Breast epithelium (tissue), 4 donors: ENCODE measurements around the gene FBXO7. TPM values are rescaled to one million over a fixed set of nuclear protein-coding genes. Genes with fewer than 3 reads are reported as not detected.

Experiments used
- DNase-seq, 2 donors: peaks; one replicate each; pipeline ENCODE4 v3.0.0-alpha.2; 2019; ENCODE audit warnings: low spot score in 2 of 2
- H3K27ac ChIP-seq, 2 donors: fragments of 200-600 bp; sonication (generic) in 1 of 2; one replicate each; pipeline ENCODE4 v1.5.1; 2016 to 2019; ENCODE audit warnings: mild to moderate bottlenecking in 1 of 2
- H3K27me3 ChIP-seq, 2 donors: fragments of 200-600 bp; sonication (generic) in 1 of 2; one replicate each; pipeline versions ENCODE4 v1.5.1 to v1.6.0; 2017 to 2019; ENCODE audit warnings: control low read depth in 1 of 2, mild to moderate bottlenecking in 1 of 2
- H3K36me3 ChIP-seq: fragments of 200-600 bp; one replicate; pipeline ENCODE4 v1.5.1; 2019
- H3K4me1 ChIP-seq, 2 donors: fragments of 200-600 bp; sonication (generic); one replicate each; pipeline ENCODE4 v1.5.1; 2016 to 2019; ENCODE audit warnings: control low read depth in 1 of 2
- H3K4me3 ChIP-seq, 3 donors: fragments of 200-600 bp; sonication (generic); 1 replicate in 2 of 3; 2 replicates in 1 of 3; pipeline ENCODE4 v1.5.1; 2016 to 2019; ENCODE audit warnings: mild to moderate bottlenecking in 3 of 3, moderate library complexity in 2 of 3
- H3K9me3 ChIP-seq, 2 donors: fragments of 200-600 bp; sonication (generic) in 1 of 2; one replicate each; pipeline ENCODE4 v1.5.1; 2016 to 2019; ENCODE audit warnings: control low read depth in 1 of 2
- POLR2A ChIP-seq: fragments of 450-650 bp; IDR thresholded peaks from one replicate; pipeline ENCODE4 v1.6.1; 2016; ENCODE audit warnings: antibody characterized with exemption, mild to moderate bottlenecking, moderate library complexity
- POLR2AphosphoS5 ChIP-seq, 3 donors: sonication (generic); formaldehyde crosslinking; IDR thresholded peaks; one replicate each; pipeline ENCODE4 v1.6.1; 2017; ENCODE audit warnings: antibody characterized with exemption in 3 of 3
- intact Hi-C: fragments of 100-400 bp; cut with DNase I; formaldehyde crosslinking; loops from one replicate; pipeline ENCODE4 v1.15.1; 2023; ENCODE audit warnings: low total_unique reads
- total RNA-seq, 3 donors: library from RNA; depleted of rRNA; stranded (reverse); fragments of >200 nt; gene quantifications; one replicate each; pipeline ENCODE4 v1.1.0, GENCODE V29; 2016
- TF ChIP-seq, protein P1 (sequence below), 3 donors: fragments of 450-650 bp; IDR thresholded peaks; one replicate each; pipeline ENCODE4 v1.5.1; 2016 to 2017; ENCODE audit warnings: antibody characterized with exemption in 3 of 3, mild to moderate bottlenecking in 3 of 3, moderate library complexity in 3 of 3

FBXO7 gene
- total RNA-seq, 3 donors from 2014 or later, result 73.7 to 119 (median 107) TPM

DNA sequence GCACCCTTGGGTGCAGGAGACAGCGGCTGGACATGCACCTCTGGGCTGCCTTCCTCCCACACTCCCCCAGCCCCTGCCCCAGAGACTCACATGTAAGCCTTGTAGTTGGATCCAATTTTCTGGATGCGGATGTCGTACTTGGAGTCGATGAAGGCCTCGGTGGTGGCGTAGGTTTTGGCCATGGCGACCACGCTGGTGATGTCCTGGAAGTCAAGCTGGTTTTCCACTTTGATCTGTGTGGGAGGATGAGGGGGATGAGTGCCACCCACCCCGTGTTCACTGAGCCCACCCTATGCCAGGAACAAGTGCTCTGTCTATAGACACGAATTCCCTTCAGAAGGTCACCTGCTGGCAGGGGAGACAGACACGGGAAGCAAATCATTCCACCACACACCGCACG, 66.9 kb downstream of the FBXO7 start:
- Histone ChIP-seq H3K27me3 (no peaks in the 10 kb centered on the region), H3K27ac (no peak overlapping the region), H3K9me3 (no peaks in the 10 kb centered on the region), H3K4me3 (no peak overlapping the region), H3K4me1 (peaks cover 0 to 2% of the 10 kb centered on the region in 2 donors), H3K36me3 (no peaks in the 10 kb centered on the region)
- DNase-seq, result no peak
- TF ChIP-seq, protein P1, sequence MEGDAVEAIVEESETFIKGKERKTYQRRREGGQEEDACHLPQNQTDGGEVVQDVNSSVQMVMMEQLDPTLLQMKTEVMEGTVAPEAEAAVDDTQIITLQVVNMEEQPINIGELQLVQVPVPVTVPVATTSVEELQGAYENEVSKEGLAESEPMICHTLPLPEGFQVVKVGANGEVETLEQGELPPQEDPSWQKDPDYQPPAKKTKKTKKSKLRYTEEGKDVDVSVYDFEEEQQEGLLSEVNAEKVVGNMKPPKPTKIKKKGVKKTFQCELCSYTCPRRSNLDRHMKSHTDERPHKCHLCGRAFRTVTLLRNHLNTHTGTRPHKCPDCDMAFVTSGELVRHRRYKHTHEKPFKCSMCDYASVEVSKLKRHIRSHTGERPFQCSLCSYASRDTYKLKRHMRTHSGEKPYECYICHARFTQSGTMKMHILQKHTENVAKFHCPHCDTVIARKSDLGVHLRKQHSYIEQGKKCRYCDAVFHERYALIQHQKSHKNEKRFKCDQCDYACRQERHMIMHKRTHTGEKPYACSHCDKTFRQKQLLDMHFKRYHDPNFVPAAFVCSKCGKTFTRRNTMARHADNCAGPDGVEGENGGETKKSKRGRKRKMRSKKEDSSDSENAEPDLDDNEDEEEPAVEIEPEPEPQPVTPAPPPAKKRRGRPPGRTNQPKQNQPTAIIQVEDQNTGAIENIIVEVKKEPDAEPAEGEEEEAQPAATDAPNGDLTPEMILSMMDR (IDR thresholded peaks at IDR 0.05), result no peak
- TF ChIP-seq POLR2AphosphoS5 (IDR thresholded peaks at IDR 0.05), result no peak
- TF ChIP-seq POLR2A, result no peak
- intact Hi-C loops, result no loop called here

DNA sequence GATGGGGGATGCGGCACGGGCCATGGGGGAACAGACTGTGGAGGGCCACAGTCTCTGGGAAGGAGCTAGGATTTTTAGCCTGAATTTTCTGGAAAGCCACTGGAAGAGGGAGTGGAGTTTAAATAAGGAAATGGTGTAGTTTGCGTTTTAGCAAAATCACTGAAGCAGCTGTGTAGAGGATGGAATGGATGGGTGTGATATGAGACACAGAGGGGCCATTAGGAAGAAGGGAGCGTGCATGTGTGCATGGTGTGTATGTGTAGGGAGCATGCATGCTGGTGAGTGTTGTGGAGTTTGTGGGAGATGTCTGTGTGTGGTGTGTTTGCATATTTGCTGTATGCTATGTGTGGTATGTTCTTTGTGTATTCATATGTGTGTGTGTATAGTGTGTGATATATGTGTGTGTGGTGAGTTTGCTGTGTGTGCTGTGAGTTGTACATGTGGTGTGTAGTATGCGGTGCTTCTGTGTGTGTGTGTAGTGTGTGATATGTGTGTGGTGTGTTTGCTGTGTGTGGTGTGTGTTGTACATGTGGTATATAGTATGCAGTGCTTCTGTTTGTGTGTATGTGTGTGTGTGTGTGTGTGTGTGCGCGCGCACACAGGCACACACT, 67.6 kb downstream of the FBXO7 start:
- no peaks in the 10 kb centered on the region for H3K9me3 ChIP-seq
- no peaks in the 10 kb centered on the region for H3K27me3 ChIP-seq
- H3K4me3 ChIP-seq, result no peak overlapping the region
- intact Hi-C loops, result no loop called here
- TF ChIP-seq POLR2AphosphoS5 (IDR thresholded peaks at IDR 0.05), result no peak
- no peak for TF ChIP-seq POLR2A
- TF ChIP-seq, protein P1 (IDR thresholded peaks at IDR 0.05), result no peak
- no peaks in the 10 kb centered on the region for H3K36me3 ChIP-seq
- no peak for DNase-seq
- peaks cover 0 to 3% of the 10 kb centered on the region in 2 donors for H3K4me1 ChIP-seq
- H3K27ac ChIP-seq, result peak overlapping the region in 1 of 2 donors; percentile 87

DNA sequence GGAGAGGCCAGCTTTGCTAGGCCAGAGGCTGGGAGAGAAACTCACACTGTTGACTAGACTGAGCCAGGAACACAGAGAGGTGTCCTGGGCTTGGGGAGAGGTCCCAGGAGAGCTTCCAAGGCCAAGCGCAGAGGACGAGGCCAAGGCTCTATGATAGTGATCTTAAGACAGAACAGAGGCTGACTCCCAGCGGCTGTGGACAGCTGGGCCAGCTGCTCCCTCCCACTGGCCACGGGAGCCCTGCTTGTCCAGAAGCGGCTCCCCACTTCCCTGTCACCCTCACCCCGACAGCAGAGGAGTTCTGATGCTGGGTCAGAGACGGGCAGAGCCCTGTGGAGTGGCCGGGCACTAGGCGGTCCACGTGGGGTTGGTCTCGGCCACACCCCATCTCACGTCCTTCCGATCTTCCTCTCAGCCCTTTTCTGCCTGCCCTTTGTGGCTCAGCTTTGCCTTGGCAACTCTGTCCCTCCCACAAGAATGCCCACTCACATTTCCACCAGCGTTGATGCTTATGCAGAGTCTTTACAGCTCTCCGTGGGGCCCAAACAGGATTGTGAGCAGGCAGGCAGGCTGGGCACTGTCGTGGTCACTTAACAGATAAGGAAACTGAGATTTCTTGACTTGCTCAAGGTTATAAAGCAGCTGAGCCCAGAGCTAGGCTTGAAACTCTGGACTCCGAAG, 68.2 kb downstream of the FBXO7 start:
- peaks cover 0 to 3% of the 10 kb centered on the region in 2 donors for H3K4me1 ChIP-seq
- no peak for TF ChIP-seq POLR2AphosphoS5 (IDR thresholded peaks at IDR 0.05)
- TF ChIP-seq POLR2A, result no peak
- TF ChIP-seq, protein P1 (IDR thresholded peaks at IDR 0.05), result no peak
- intact Hi-C loops, result no loop called here
- no peaks in the 10 kb centered on the region for H3K9me3 ChIP-seq
- H3K36me3 ChIP-seq, result no peaks in the 10 kb centered on the region
- H3K27me3 ChIP-seq, result no peaks in the 10 kb centered on the region
- H3K27ac ChIP-seq, result peak overlapping the region; percentile 48 to 87
- no peak for DNase-seq
- H3K4me3 ChIP-seq, result no peak overlapping the region

DNA sequence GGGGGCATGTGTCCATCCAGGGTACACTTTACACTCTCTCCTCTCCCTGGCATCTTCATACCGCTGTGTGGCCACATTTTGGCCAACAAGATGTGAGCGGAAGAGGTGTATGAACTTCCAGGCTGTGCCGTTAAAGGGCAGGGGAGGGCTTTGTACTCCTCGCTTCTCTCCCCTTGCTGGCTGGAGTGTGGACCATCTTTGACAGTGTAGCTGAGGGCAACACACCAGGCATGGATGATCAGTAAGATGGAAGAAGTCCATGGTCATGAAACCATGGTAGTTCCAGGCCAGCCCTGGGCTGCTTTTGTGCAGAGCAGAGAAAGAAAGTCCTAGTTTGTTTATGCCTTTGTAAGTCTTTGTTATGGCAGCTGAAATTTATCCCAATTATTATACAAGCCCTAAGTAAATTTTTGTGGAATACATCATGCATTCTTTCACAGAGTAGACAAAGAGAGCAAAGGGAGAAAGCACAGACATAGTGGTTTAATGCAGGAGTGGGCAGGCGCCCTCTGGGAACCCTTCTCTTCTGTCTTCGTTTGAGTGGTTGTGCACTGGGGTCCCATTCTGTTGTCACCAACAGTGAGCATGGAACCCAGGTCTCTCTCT, 70.4 kb downstream of the FBXO7 start:
- no peak for TF ChIP-seq POLR2AphosphoS5 (IDR thresholded peaks at IDR 0.05)
- TF ChIP-seq, protein P1 (IDR thresholded peaks at IDR 0.05), result no peak
- no peaks in the 10 kb centered on the region for H3K9me3 ChIP-seq
- intact Hi-C loops, result no loop called here
- H3K4me3 ChIP-seq, result no peak overlapping the region
- peak overlapping the region in 1 of 2 donors; percentile 55 for H3K27ac ChIP-seq
- no peaks in the 10 kb centered on the region for H3K27me3 ChIP-seq
- no peak for DNase-seq
- no peaks in the 10 kb centered on the region for H3K36me3 ChIP-seq
- peaks cover 0 to 3% of the 10 kb centered on the region in 2 donors for H3K4me1 ChIP-seq

DNA sequence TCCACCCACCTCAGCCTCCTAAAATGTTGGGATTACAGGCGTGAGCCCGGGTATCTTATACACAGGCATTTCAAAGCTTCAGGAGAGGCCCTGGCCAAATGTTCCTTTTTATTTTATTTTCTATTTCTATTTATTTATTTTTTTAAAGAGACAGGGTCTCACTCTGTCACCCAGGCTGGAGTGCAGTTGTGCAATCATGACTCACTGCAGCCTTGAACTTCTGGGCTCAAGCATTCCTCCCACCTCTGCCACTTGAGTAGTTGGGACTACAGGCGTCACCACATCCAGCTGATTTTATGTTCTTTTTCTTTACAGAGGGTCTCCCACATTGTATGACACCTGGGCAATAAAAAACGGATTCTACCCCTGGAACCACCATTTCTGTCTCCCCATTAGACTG, 71.2 kb downstream of the FBXO7 start:
- TF ChIP-seq POLR2AphosphoS5 (IDR thresholded peaks at IDR 0.05), result no peak
- TF ChIP-seq, protein P1 (IDR thresholded peaks at IDR 0.05), result no peak
- TF ChIP-seq POLR2A, result no peak
- no peak overlapping the region for H3K4me3 ChIP-seq
- no peaks in the 10 kb centered on the region for H3K27me3 ChIP-seq
- no peaks in the 10 kb centered on the region for H3K36me3 ChIP-seq
- no peak overlapping the region for H3K27ac ChIP-seq
- no peak for DNase-seq
- intact Hi-C loops, result no loop called here
- no peaks in the 10 kb centered on the region for H3K9me3 ChIP-seq
- peaks cover 0 to 3% of the 10 kb centered on the region in 2 donors for H3K4me1 ChIP-seq
